ENCODE measurements around the gene SLC12A7. TPM values are rescaled to one million over a fixed set of nuclear protein-coding genes. Genes with fewer than 3 reads are reported as not detected.

SLC12A7 gene
- polyA plus RNA-seq, 1 donor (not counting 4 experiments of a cell fraction or from before 2014, with no cell fraction given), result 1.5 TPM

- dilution Hi-C loops (cut with MboI; ENCODE audit: extremely low pct_ligation_motif_present, low sequenced_read_pairs), result no loop called here
- TF ChIP-seq EZH2 (IDR thresholded peaks at IDR 0.05; ENCODE audit: low read length), result no peak
- no peak for TF ChIP-seq CTCF (optimal IDR thresholded peaks at IDR 0.05 in 1 of 3, IDR thresholded peaks at IDR 0.05 in 1 of 3, conservative IDR thresholded peaks at IDR 0.05 in 1 of 3; ENCODE audit: extremely low read depth in 1 of 3, insufficient read depth in 2 of 3, low read length in 3 of 3)
- H4K20me1 ChIP-seq (ENCODE audit: control insufficient read depth, extremely low read depth, insufficient read depth, low read length), result no peaks in the 10 kb centered on the region
- H3K9me1 ChIP-seq (ENCODE audit: control insufficient read depth, extremely low read depth, insufficient read depth, low read length), result no peaks in the 10 kb centered on the region
- H3K4me3 ChIP-seq (ENCODE audit: control insufficient read depth in 2 of 3, extremely low read depth in 1 of 3, insufficient read depth in 2 of 3, low read depth in 1 of 3, low read length in 3 of 3), result no peak overlapping the region
- no peak overlapping the region for H3K27ac ChIP-seq (ENCODE audit: control insufficient read depth, insufficient read depth, low read length)
- no peak overlapping the region for H3K9ac ChIP-seq (ENCODE audit: control insufficient read depth, extremely low read depth, insufficient read depth, low read length)
- no peak overlapping the region for H3K4me2 ChIP-seq (ENCODE audit: control insufficient read depth, extremely low read depth, insufficient read depth, low read depth, low read length)
- H2AFZ ChIP-seq (ENCODE audit: control insufficient read depth, low read length), result no peak overlapping the region
- no peaks in the 10 kb centered on the region for H3K9me3 ChIP-seq (ENCODE audit: control insufficient read depth, low read depth, low read length)
- H3K79me2 ChIP-seq (ENCODE audit: control insufficient read depth, insufficient read depth, low read length), result no peaks in the 10 kb centered on the region
- FAIRE-seq (no peak), DNase-seq (ENCODE audit: low read depth, low spot score) (no peak)
- peaks cover 8% of the 10 kb centered on the region for H3K27me3 ChIP-seq (ENCODE audit: control insufficient read depth, extremely low read depth, insufficient read depth, low read length)
- H3K36me3 ChIP-seq (ENCODE audit: control insufficient read depth in 2 of 2, extremely low read depth in 1 of 2, insufficient read depth in 2 of 2, low read length in 2 of 2), result no peaks in the 10 kb centered on the region
- no peaks in the 10 kb centered on the region for H3K4me1 ChIP-seq (ENCODE audit: control insufficient read depth, extremely low read depth, insufficient read depth, low read length)
Observed at GRCh38 chr5:1021136-1021968, 90.5 kb downstream of the SLC12A7 start.

DNA sequence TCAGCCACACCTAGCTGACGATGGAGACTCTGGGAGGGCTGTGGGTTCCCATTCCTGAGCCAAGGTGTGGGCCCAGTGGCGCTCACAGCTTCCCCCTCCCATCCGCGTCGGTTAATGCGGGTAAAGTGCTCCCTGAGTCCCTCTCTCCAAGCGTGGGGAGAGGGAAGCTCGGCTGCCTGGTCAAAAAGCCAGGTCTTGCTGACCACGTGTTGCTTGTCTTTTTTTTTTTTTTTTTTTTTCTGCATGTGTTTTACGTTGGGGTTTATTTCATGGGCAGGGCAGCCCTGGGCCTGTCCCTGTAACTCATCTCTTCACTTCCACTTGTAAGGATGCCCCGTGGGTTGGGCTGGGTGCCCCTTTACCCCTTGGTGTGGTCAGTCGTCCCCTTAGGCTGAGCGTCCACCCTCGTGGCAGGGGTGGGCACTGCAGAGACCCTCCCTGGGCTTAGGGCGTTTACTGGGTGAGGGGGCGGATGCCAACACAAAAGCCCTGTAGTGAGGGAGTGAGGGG, 91.4 kb downstream of the SLC12A7 start:
- Histone ChIP-seq H3K27ac (ENCODE audit: control insufficient read depth, insufficient read depth, low read length) (no peak overlapping the region), H3K36me3 (ENCODE audit: control insufficient read depth in 2 of 2, extremely low read depth in 1 of 2, insufficient read depth in 2 of 2, low read length in 2 of 2) (no peaks in the 10 kb centered on the region), H3K4me1 (ENCODE audit: control insufficient read depth, extremely low read depth, insufficient read depth, low read length) (no peaks in the 10 kb centered on the region), H3K79me2 (ENCODE audit: control insufficient read depth, insufficient read depth, low read length) (no peaks in the 10 kb centered on the region), H3K9ac (ENCODE audit: control insufficient read depth, extremely low read depth, insufficient read depth, low read length) (no peak overlapping the region), H3K4me3 (ENCODE audit: control insufficient read depth in 2 of 3, extremely low read depth in 1 of 3, insufficient read depth in 2 of 3, low read depth in 1 of 3, low read length in 3 of 3) (no peak overlapping the region), H3K27me3 (ENCODE audit: control insufficient read depth, extremely low read depth, insufficient read depth, low read length) (peaks cover 17% of the 10 kb centered on the region), H3K4me2 (ENCODE audit: control insufficient read depth, extremely low read depth, insufficient read depth, low read depth, low read length) (no peak overlapping the region), H2AFZ (ENCODE audit: control insufficient read depth, low read length) (no peak overlapping the region), H4K20me1 (ENCODE audit: control insufficient read depth, extremely low read depth, insufficient read depth, low read length) (no peaks in the 10 kb centered on the region), H3K9me3 (ENCODE audit: control insufficient read depth, low read depth, low read length) (no peaks in the 10 kb centered on the region), H3K9me1 (ENCODE audit: control insufficient read depth, extremely low read depth, insufficient read depth, low read length) (no peaks in the 10 kb centered on the region)
- FAIRE-seq (no peak), DNase-seq (ENCODE audit: low read depth, low spot score) (no peak)
- dilution Hi-C loops (cut with MboI; ENCODE audit: extremely low pct_ligation_motif_present, low sequenced_read_pairs), result no loop called here
- TF ChIP-seq EZH2 (IDR thresholded peaks at IDR 0.05; ENCODE audit: low read length) (no peak), CTCF (optimal IDR thresholded peaks at IDR 0.05 in 1 of 3, IDR thresholded peaks at IDR 0.05 in 1 of 3, conservative IDR thresholded peaks at IDR 0.05 in 1 of 3; ENCODE audit: extremely low read depth in 1 of 3, insufficient read depth in 2 of 3, low read length in 3 of 3) (no peak)

All from keratinocyte (primary cell).